Loucy (cell line): ENCODE results near the gene LRRC61.
A peak's percentile ranks its signal among the peaks of the same experiment; 100 is the strongest.

Experiments used
- H2AFZ ChIP-seq: fragments of 200-600 bp; sonication (generic); 2 replicates; pipeline ENCODE4 v1.6.0; 2016; ENCODE audit warnings: antibody characterized with exemption, mild to moderate bottlenecking, low read length, moderate library complexity
- H3F3A ChIP-seq: fragments of 200-600 bp; 2 replicates; pipeline ENCODE4 v1.6.0; 2016; ENCODE audit warnings: antibody characterized with exemption, low read depth, mild to moderate bottlenecking
- H3K27me3 ChIP-seq: fragments of 200-600 bp; sonication (generic); 2 replicates; pipeline ENCODE4 v1.6.1; 2014; ENCODE audit warnings: low read length, mild to moderate bottlenecking; ENCODE audit not compliant: insufficient read depth, poor library complexity, severe bottlenecking
- H3K36me3 ChIP-seq: fragments of 200-600 bp; sonication (generic); 2 replicates; pipeline ENCODE4 v1.6.1; 2016; ENCODE audit warnings: low read length; ENCODE audit not compliant: insufficient read depth
- H3K4me1 ChIP-seq: fragments of 200-600 bp; sonication (generic); 2 replicates; pipeline ENCODE4 v1.5.1; 2014; ENCODE audit warnings: low read length, mild to moderate bottlenecking; ENCODE audit not compliant: insufficient read depth, poor library complexity, severe bottlenecking
- H3K4me2 ChIP-seq: fragments of 200-600 bp; sonication (generic); 2 replicates; pipeline ENCODE4 v1.6.0; 2014; ENCODE audit warnings: antibody characterized with exemption, low read length, low read depth, mild to moderate bottlenecking; ENCODE audit not compliant: poor library complexity, severe bottlenecking
- H3K4me3 ChIP-seq: fragments of 200-600 bp; sonication (generic); 2 replicates; pipeline ENCODE4 v1.5.1; 2014; ENCODE audit warnings: low read length, mild to moderate bottlenecking, mixed read lengths; ENCODE audit not compliant: poor library complexity, severe bottlenecking
- H3K79me2 ChIP-seq: fragments of 200-600 bp; sonication (generic); 2 replicates; pipeline ENCODE4 v1.6.1; 2014; ENCODE audit warnings: low read length; ENCODE audit not compliant: insufficient read depth
- H3K9ac ChIP-seq: fragments of 200-600 bp; sonication (generic); 2 replicates; pipeline ENCODE4 v1.6.0; 2014; ENCODE audit warnings: mild to moderate bottlenecking, low read depth, low read length, moderate library complexity; ENCODE audit not compliant: poor library complexity, severe bottlenecking
- H3K9me2 ChIP-seq: fragments of 200-600 bp; sonication (generic); replicated peaks from 2 replicates; pipeline ENCODE4 v1.6.1; 2016; ENCODE audit warnings: low read depth, low read length, mixed read lengths
- H3K9me3 ChIP-seq: fragments of 200-600 bp; sonication (generic); 2 replicates; pipeline ENCODE4 v1.6.1; 2014; ENCODE audit warnings: mild to moderate bottlenecking, antibody characterized with exemption, low read length, low read depth; ENCODE audit not compliant: insufficient read depth
- H4K20me1 ChIP-seq: fragments of 200-600 bp; sonication (generic); 2 replicates; pipeline ENCODE4 v1.6.0; 2014; ENCODE audit warnings: antibody characterized with exemption, low read length, mild to moderate bottlenecking; ENCODE audit not compliant: insufficient read depth, poor library complexity, severe bottlenecking
- EZH2phosphoT487 ChIP-seq: fragments of 200-600 bp; IDR thresholded peaks from 2 replicates; pipeline ENCODE4 v1.6.1; 2018; ENCODE audit warnings: antibody characterized with exemption, mild to moderate bottlenecking, moderate library complexity, borderline replicate concordance
- TF ChIP-seq, protein P1 (sequence below): fragments of 200-600 bp; sonication (generic); conservative IDR thresholded peaks from 2 replicates; pipeline ENCODE4 v1.5.1; 2014; ENCODE audit warnings: mild to moderate bottlenecking, antibody characterized with exemption, low read length

LRRC61 gene

DNA sequence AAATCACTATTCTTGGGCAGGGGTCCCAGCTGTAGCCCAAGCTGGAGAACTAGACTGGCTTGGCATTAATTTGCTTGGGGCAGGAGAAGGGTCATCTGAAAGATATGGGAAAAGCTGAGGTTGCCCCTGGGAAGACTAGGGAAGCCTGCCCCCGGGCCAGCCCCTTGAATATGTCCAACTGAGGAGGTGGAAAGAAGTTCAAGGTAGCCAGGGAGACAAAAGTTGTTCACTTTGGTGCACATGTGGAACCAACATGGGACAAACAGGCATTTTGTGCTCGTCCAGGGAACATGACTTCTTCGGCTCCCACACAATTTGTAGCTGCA, 1.4 kb upstream of the LRRC61 start:
- Histone ChIP-seq H3K9me2 (no peaks in the 10 kb centered on the region), H3K27me3 (peaks cover 9% of the 10 kb centered on the region), H3K9ac (peak overlapping the region; percentile 100), H2AFZ (no peak overlapping the region), H3K4me2 (peak overlapping the region; percentile 98), H3K36me3 (peaks cover 9% of the 10 kb centered on the region; the same call in 1 of the 2 replicates), H3F3A (no peaks in the 10 kb centered on the region), H4K20me1 (peaks cover 13% of the 10 kb centered on the region), H3K79me2 (peaks cover 62% of the 10 kb centered on the region), H3K4me1 (peaks cover 56% of the 10 kb centered on the region), H3K9me3 (no peaks in the 10 kb centered on the region), H3K4me3 (peak overlapping the region; percentile 92)
- no peak for TF ChIP-seq EZH2phosphoT487
- TF ChIP-seq, protein P1, sequence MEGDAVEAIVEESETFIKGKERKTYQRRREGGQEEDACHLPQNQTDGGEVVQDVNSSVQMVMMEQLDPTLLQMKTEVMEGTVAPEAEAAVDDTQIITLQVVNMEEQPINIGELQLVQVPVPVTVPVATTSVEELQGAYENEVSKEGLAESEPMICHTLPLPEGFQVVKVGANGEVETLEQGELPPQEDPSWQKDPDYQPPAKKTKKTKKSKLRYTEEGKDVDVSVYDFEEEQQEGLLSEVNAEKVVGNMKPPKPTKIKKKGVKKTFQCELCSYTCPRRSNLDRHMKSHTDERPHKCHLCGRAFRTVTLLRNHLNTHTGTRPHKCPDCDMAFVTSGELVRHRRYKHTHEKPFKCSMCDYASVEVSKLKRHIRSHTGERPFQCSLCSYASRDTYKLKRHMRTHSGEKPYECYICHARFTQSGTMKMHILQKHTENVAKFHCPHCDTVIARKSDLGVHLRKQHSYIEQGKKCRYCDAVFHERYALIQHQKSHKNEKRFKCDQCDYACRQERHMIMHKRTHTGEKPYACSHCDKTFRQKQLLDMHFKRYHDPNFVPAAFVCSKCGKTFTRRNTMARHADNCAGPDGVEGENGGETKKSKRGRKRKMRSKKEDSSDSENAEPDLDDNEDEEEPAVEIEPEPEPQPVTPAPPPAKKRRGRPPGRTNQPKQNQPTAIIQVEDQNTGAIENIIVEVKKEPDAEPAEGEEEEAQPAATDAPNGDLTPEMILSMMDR = no peak

DNA sequence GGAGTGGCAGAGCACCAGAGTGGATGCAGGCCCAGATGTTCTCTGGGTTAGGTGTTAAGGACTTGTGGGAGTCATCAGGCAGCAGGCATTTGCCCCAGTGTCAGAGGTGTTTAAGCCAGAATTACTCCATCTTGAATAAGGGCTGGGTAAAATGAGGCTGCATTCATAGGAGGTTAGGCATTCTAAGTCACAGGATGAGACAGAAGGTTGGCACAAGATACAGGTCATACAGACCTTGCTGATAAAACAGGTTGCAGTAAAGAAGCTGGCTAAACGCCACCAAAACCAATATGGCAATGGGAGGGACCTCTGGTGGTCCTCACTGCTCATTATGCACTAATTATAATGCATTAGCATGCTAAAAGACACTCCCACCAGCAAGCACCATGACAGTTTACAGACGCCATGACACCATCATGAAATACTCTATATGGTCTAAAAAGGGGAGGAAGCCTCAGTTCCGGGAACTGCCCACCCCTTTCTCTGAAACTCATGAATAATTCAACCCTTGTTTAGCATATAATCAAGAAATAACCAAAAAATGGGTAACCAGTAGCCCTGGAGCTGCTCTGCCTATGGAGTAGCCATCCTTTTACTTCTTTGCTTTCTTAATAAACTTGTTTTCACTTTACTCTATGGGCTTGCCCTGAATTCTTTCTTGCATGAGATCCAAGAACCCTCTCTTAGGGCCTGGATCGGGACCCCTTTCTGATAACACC, 882 bp upstream of the LRRC61 start:
- Histone ChIP-seq H3K4me1 (peaks cover 61% of the 10 kb centered on the region), H2AFZ (peak overlapping the region; percentile 92), H3K9me3 (no peaks in the 10 kb centered on the region), H3K79me2 (peaks cover 68% of the 10 kb centered on the region), H3K9me2 (no peaks in the 10 kb centered on the region), H3K4me2 (peak overlapping the region; percentile 98), H3K27me3 (peaks cover 9% of the 10 kb centered on the region), H3F3A (no peaks in the 10 kb centered on the region), H4K20me1 (peaks cover 16% of the 10 kb centered on the region), H3K36me3 (peaks cover 14% of the 10 kb centered on the region; the same call in 1 of the 2 replicates), H3K4me3 (peak overlapping the region; percentile 92), H3K9ac (peak overlapping the region; percentile 100)
- TF ChIP-seq, protein P1 = no peak
- no peak for TF ChIP-seq EZH2phosphoT487

DNA sequence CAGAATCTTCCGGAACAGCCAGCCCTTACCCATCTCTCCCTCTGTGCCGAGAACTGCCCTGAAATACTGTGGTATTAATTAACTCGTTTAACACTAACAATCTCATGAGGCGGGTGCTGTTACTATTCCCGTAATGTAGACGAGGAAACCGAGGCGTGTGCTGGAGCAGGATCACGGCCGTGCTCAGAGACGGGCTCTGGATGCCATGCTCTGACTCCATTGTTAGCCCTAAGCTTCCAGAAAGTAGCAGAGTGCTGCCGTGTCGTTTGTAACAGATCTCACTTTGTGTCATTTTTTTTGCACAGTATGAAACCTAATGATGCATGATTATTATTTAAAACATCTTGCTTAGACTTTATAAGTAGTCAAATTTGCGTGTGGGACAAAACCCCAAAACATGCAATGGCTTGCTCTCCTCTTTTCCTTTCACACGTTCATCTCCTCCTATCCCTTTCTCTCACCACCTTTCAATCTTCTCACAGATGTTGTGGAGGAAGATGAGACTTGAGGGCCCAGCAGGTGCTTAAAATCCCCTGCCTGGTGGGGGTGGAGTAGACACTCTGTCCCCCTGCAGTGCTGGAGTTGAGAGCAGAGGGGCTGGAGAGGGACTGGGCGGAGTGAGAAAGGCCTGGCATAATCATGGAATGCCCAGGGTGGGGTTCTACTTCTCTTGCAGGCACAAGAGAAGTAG, 672 bp downstream of the LRRC61 start:
- H3K4me1 ChIP-seq = peaks cover 70% of the 10 kb centered on the region
- H3K9ac ChIP-seq = peak overlapping the region; percentile 100
- peak overlapping the region; percentile 92 for H3K4me3 ChIP-seq
- H2AFZ ChIP-seq = peak overlapping the region; percentile 92
- H3K27me3 ChIP-seq = peaks cover 9% of the 10 kb centered on the region
- H3K4me2 ChIP-seq = peak overlapping the region; percentile 98
- TF ChIP-seq EZH2phosphoT487 = no peak
- TF ChIP-seq, protein P1 = no peak
- H3F3A ChIP-seq = no peaks in the 10 kb centered on the region
- peaks cover 83% of the 10 kb centered on the region for H3K79me2 ChIP-seq
- no peaks in the 10 kb centered on the region for H3K9me2 ChIP-seq
- peaks cover 30% of the 10 kb centered on the region for H3K36me3 ChIP-seq
- peaks cover 24% of the 10 kb centered on the region for H4K20me1 ChIP-seq
- no peaks in the 10 kb centered on the region for H3K9me3 ChIP-seq
